GM19438 (cell line): ENCODE measurements around the gene SYCP1.
"Not testable (repeated sequence)": the region's sequence is repeated elsewhere in the genome, so short reads cannot be mapped to it uniquely, and the experiment has no call there.

Source experiments
- ATAC-seq: cut with Tn5 transposase; IDR thresholded peaks from one replicate; pipeline ENCODE4 v1.9.1; 2021; ENCODE audit warnings: low read depth; ENCODE audit not compliant: unreplicated experiment

Gene SYCP1, protein sequence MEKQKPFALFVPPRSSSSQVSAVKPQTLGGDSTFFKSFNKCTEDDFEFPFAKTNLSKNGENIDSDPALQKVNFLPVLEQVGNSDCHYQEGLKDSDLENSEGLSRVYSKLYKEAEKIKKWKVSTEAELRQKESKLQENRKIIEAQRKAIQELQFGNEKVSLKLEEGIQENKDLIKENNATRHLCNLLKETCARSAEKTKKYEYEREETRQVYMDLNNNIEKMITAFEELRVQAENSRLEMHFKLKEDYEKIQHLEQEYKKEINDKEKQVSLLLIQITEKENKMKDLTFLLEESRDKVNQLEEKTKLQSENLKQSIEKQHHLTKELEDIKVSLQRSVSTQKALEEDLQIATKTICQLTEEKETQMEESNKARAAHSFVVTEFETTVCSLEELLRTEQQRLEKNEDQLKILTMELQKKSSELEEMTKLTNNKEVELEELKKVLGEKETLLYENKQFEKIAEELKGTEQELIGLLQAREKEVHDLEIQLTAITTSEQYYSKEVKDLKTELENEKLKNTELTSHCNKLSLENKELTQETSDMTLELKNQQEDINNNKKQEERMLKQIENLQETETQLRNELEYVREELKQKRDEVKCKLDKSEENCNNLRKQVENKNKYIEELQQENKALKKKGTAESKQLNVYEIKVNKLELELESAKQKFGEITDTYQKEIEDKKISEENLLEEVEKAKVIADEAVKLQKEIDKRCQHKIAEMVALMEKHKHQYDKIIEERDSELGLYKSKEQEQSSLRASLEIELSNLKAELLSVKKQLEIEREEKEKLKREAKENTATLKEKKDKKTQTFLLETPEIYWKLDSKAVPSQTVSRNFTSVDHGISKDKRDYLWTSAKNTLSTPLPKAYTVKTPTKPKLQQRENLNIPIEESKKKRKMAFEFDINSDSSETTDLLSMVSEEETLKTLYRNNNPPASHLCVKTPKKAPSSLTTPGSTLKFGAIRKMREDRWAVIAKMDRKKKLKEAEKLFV

DNA sequence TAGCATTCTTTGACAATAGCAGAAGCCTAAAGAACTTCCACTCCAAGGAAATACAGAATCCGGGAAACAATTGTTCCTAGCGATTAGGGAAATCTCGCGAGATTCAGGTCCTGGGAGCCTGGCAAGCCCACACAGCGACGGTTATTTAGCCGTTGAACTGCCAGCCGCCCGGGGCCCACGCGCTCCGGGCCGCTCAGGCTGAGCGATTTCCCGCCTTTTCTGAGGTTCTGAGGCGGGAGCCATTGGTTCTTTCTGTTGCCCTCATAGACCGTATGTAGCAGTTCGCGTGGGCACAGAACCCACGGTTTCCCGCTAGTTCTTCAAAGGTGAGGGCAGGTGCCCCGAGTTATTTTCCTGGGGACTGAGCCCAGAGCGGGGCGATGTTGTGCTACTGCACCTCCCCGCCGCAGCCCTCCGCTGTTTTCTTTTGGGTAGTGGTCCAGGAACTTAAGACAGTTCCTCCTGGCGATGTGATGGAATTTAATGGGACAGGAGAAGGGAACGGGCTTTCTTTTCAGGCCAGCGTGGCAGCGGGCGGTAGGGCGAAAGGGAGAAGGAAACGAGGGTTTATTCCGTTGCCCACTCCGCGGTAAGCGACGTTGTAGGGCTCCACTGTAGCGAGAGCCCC lies at the start of gene SYCP1:
Gene SYCP1, plus strand, starts transcription at position 171 of the 628 bp plus-strand sequence. CDS start 602 bp downstream, outside the sequence.
- ATAC-seq: no peak

DNA sequence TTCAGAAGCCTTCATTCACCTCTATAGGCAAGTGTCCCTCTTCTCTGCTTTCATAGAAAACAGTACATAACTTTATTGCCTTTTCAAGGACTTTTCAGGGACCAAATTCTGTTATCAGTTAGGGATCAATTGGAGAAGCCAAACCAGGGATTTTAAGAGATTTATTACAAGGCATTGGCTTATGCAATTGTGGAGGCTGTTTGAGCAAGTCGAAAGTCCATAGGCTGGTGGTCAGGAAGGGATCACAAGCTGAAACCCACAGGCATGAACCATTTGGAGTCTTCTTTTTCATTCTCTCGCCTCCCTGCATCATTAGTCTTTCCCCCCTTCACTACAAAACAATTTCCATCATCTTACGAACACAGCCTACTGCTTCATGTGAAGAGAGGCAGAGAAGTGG lies 34.8 kb upstream of the SYCP1 start:
- no peak for ATAC-seq

DNA sequence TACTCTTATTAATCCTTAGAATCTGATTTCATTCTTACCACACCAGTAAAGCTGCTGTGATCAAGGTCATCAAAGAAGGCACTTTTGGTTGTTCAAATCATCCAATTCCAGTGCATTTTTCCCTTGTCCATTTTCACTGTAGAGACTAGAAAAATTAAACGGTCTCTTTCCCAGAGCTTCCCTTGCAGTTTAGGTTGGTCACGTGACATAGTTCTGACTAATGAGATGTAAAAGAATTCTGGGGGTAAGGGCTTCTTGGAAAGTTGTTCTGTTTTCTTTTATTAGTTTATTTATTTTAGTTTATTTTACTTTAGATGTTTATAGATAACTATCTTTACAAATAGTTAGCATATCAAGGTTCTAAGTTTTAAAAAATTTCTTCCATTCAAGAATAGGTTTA lies 34.3 kb upstream of the SYCP1 start:
- no peak for ATAC-seq

DNA sequence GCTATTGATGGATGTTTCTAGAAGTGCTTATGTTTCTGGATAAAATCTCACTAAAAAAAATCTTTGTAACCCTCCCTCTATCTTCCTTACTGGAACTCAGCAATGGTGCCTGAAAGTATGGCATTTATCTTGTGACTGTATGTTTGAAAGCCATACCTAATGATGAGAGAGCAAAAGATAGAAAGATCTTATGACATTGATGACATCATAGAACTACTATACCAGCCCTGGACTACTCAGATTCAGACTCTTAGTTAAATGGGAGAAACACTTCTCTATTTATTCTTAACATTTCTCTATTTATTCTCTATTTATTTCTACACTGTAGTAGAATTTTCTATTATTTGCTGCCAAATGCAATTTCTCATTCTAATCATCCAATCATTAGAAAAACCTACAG lies 32.7 kb upstream of the SYCP1 start:
- ATAC-seq: no peak

DNA sequence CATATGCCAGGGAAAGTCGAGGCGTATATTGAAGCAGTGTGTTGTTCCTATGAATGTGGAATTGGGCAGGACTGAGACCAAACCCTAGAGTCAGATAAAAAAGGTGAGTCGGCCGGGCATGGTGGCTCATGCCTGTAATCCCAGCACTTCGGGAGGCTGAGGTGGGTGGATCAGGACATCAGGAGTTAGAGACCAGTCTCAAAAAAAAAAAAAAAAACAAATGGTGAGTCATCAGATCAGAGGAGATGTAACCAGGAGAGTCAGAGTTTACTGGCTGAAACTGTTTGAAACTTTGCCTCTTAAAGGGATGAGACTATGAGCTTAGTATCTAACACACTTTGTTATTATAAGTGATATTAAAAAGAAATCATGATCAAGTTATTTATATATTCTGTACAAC lies 26.4 kb upstream of the SYCP1 start:
- ATAC-seq: no peak

DNA sequence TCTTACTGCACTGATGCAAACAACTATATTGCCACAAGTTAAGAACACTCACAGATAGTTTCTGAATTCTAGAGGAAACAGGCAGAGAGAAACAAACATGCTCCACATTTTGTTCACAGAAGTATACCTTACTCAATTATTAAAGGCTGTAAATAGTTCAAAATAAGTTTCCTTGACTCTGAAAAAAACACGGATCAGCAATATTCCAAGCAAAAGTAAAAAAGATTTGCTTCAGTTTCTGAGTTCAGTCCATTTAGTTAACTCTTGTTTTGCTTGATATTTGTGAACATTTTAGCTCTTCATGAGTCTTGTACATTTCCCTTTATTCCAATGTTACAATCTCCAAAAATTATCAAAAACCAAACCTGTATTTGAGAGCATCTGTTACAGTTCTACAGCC lies 24.6 kb upstream of the SYCP1 start:
- ATAC-seq: not testable (repeated sequence)

DNA sequence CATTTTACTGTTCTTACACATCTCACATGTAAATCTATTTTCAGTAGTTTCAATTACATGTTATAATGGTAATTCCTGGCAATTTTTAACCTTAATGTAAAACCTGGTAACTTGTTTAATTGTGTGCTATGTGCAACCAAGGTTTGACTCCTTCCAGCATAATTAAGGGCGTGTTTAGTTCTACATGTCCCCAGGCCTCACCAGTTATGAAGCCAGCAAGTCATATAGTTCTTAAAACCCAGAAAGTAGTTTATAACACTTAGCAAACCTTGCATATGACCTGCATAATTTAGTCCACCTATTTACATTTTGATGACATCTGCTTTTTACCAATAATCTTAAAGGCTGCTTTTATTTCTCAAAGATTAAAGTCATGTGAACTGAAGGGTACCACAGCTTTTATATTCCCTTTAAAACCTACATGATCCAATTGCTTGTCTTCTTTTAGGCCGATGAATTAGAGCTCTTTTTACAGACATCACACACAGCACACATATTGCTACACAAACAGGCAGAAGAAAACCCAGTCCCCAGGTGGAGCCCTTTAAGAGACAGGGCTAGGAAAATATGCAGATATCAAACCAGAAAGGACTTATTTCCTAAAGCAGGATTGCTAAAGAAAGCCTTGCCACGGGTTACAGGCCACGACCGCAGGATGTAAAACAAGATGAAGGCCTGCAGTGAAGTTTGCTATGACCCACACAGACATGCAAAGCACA lies 23.2 kb upstream of the SYCP1 start:
- no peak for ATAC-seq

DNA sequence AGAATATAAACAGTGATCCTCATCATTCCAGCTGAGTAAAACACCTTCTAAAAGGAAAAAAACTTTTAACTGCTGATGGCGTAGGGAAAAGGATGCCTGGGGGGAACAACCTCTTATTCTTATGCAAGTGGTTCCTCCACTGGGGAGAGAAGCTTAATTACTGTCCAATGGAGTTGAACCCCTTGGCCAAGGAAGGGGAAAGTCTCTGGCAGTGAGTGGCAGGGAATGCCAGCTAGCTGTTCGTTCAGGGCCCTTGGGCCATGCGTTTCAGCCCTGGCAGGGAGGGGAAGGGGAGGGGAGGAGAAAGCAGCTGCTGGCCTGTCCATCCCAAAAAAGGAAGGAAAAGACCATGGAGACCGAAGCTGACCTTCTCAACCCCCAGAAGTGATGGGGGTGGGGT lies 22.6 kb upstream of the SYCP1 start:
- ATAC-seq: no peak

DNA sequence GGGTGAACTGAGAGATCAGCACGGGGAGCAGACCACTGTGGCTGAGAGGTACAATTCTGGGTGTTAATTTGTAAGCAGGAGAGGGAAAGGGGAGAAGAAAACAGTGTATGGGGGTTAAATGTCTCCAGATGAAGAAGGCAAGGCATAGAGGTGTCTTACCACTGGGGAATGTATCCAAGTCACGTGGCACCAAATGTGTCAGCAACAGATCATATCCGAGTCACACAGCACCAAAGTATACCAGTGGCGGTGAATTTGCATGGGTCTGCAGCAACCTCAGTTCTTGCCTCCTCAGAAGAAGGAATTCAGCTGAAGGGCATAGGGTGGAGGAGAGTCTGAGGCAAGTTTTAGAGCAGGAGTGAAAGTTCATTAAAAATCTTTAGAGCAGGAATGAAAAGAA lies 21.2 kb upstream of the SYCP1 start:
- no peak for ATAC-seq

DNA sequence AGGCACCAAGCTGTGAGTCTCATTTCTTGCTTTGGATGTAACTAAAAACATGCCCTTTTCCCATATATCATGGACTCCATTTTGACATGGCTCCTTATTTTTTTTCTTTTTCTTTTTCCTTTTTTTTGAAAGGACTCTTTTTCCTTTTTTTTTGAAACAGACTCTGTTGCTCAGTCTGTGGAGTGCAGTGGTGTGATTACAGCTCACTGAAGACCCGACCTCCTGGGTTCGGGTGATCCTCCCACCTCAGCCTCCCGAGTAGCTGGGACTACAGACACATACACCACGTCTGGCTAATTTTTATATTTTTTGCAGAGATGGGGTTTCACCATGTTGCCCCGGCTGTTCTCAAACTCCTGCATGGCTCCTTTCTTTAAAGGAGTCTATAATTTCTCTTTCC lies 10.4 kb upstream of the SYCP1 start:
- no peak for ATAC-seq

DNA sequence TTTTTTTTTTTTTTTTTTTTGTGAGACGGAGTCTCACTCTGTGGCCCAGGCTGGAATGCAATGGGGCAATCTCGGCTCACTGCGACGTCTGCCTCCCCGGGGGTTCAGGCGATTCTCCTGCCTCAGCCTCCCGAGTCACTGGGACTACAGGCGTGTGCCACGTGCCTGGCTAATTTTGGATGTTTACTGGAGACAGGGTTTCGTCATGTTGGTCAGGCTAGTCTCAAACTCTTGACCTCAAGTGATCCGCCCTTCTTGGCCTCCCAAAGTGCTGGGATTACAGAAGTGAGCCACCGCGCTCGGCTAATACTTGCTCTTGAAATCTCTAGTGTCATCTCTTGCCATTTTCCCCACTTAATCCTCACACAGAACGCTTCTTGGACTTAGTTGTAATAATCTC lies 1.1 kb upstream of the SYCP1 start:
- ATAC-seq: no peak

DNA sequence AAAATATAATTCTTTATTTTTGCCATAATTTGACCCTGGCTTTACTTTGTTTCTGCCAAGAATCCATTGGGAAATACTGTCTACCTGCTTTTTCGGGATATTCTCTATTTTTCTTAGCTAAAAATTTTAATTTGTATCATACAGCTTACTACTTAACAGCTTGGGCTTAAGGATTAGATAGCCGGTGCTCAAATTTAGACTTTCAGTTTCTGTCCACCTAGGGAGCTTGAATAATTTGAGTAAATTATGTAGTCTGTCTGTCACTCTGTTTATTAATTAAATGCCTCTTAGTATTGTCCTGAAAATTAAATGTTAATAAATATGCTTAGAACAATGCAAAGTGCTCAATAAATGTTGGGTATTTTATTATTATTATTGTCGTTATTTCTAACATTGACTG lies 6.7 kb downstream of the SYCP1 start:
- no peak for ATAC-seq

DNA sequence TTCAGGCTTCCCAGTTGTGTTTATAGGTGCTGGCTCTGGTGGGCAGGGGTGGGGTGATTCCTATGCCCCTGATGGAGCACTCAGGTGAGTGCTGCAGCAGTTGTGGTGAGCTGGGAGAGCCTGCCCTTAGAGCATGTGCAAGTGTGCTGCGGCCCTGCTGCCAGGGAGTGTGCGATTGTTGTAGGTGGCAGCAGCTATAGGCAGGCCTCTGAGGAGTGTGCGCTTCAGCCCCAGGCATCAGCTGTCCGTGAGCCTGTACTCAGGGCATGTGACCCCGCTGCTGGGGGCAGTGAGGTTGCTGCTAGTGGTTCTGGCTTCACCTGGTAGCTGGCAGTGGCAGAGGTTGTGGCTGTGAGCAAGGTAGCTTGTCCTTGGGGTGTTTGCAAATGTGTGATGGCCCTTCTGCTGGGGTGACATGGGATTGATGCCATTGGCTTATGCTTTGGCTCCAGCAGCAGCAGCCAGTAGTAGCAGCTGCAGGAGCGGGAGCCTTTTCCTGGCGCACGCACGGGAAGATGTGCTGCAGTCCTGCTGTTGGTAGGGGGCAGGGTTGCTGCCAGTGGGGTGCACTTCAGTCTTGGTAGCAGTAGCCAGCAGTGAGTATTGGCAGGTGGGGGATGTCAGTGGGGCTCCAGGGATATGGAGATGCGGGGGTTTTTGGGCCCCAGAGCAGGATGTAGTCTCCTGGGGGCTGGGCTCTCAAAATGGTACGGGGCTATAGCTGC lies 37.7 kb downstream of the SYCP1 start:
- ATAC-seq: no peak

DNA sequence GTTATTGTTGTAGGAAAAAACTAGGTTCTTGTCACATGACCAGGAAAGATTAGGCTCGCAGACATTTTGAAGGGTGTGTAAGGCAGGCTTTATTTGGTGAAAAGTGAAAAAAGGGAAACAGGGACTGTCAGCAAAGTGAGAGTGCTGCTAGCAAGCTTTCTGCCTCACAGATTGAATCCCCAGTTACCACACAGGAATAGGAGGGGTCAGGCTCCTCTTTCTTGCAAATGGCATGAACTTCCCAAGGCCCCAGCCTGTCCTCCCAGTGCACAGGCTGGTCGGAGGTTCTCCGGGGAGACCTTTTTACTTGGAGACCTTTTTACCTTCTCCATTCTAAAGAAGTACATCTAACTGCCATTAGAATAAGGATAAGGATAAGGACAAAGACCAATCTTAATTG lies 42.1 kb downstream of the SYCP1 start:
- no peak for ATAC-seq

DNA sequence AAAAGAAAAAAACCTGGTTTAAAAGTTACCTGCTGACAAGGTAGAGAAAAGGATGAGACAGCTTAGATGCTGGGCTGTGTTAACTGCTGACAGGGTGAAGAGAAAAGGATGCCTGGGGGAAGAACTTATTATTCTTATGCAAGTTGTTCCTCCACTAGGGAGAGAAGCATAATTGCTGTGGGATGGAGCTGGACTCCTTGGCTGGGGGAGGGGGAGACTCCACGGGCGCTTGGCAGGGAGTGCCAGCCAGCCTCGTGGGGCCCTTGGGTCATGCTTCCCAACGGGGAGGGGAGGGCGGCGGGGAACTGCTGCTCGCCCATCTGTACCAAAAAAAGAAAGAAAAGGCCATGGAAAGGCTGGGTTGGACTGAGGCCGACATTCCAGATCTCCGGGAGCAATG lies 47.2 kb downstream of the SYCP1 start:
- ATAC-seq: no peak

DNA sequence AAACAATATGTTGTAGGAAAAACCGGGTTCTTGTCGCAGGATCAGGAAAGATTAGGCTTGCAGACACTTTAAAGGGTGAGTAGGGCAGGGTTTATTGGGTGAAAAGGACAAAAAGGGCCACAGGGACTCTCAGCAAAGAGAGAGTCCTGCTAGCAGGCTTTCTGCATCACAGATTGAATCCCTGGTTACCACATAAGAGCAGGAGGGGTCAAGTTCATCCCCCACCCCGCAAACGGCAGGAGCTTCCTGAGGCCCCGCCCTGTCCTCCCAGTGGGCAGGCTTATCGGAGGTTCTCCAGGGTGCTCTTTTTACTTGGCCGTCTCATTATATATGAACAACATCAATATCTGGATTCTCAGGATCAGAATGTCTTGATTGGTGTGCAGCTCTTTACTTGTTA lies 47.7 kb downstream of the SYCP1 start:
- ATAC-seq: no peak

DNA sequence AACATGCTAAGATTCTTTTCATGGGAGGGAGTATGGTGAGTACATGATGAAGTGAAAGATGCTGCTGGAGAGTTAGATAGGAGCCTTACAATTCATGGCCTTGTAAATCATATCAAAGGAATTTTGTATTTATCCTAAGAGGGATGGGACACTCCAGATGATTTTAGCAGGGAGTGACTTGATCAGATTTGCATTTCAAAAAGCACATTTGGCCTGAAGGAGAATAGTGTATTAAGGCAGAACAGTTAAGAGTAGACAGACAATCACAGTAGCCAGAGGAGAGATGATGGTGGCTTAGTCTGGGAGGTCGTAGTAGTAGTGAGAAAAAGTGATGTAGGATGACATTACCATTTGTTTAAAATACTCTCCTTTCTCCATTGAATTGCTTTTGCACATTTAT lies 48.8 kb downstream of the SYCP1 start:
- ATAC-seq: no peak

DNA sequence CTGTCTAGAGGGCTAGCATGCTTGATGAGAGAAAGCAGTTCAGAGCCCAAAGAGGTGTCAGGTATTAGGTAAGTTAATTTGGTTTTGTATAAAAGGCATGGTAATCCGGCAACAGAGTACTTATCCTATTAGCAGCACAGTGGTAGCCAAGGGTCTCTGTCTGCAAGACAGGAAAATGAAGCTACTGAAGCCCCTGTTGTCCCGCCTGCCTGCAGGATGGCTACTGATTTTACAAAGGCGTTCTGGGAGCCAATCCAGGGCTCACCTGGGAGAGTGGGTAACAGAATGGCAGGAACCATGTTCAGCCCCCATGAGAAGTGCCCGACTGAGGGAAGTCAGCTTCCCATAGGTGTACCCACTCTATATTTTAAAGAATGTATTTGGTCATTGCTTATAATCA lies 61.1 kb downstream of the SYCP1 start:
- not testable (repeated sequence) for ATAC-seq

DNA sequence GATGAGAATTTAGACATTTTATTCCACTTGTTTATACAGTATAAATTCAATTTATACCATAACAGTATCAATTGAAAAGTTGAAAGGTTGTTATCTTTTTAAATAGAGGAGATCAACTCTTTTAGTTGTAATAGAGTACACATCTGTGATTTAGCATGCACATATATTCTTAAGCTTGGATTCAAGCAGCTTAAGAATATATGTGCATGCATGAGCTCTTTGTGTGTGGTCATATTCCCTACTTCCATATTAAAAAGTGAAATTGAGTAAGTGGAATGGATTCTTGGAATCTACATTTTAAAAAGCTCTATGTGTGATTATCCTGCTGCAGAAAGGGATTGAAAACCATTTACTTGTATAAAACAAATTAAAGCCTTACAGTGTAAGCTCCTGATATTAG lies 71.9 kb downstream of the SYCP1 start:
- no peak for ATAC-seq

DNA sequence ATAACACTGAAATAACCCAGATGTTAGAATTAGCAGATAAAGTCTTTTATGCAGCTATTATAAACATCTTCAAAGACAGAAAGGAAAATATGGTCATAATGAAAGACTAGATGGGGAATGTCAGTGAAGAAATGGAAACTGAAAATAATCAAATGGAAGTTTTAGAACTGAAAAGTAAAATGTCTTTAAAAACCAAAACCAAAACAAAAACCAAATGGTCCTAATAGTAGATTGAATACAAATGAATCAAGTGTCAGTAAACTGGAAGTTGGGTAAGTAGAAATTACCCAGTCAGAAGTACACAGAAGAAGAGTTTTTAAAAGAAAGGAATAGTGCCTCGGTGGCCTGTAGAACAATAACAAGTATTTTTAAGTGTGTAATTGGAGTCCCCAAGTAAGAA lies 72.7 kb downstream of the SYCP1 start:
- no peak for ATAC-seq
